ENCODE results near the gene ABCC2.

GRCh38 chr10:99796928-99797327 lies 14.5 kb downstream of the ABCC2 start:
- TF ChIP-seq CTCF (IDR thresholded peaks at IDR 0.05): no peak
- TF ChIP-seq POLR2A (IDR thresholded peaks at IDR 0.05): no peak
